ENCODE data around the gene COLEC12. TPM values are rescaled to one million over a fixed set of nuclear protein-coding genes. Genes with fewer than 3 reads are reported as not detected.

COLEC12 gene
- total and polyA plus RNA-seq, 10 of the 15 experiments (the other 5 are each of a cell fraction or from before 2014, with no cell fraction given): 0.04 to 0.05 TPM; not detected in 8

- TF ChIP-seq CREB1 (IDR thresholded peaks at IDR 0.05; ENCODE audit: low read depth) (no peak), RUNX3 (IDR thresholded peaks at IDR 0.05; ENCODE audit: low read length) (no peak), BACH1 (IDR thresholded peaks at IDR 0.05; ENCODE audit: borderline replicate concordance) (no peak), ZNF24 (IDR thresholded peaks at IDR 0.05) (no peak), HCFC1 (IDR thresholded peaks at IDR 0.05; ENCODE audit: low read length) (no peak), DPF2 (IDR thresholded peaks at IDR 0.05) (no peak)
Observed at GRCh38 chr18:334575-335132, 165.8 kb downstream of the COLEC12 start (continued).

GRCh38 chr18:332721-333510 is 167.6 kb downstream of the COLEC12 start:
- Histone ChIP-seq H3K9me3 (replicated peaks; ENCODE audit: control insufficient read depth, insufficient read depth, low read length) (no peaks in the 10 kb centered on the region), H3K36me3 (ENCODE audit: control insufficient read depth in 2 of 2, insufficient read depth in 2 of 2, low read length in 1 of 2) (no peaks in the 10 kb centered on the region), H3K4me3 (no peak overlapping the region), H3K27ac (ENCODE audit: control insufficient read depth, insufficient read depth) (no peak overlapping the region), H4K20me1 (ENCODE audit: control insufficient read depth, insufficient read depth) (no peaks in the 10 kb centered on the region), H3K27me3 (replicated peaks in 1 of 2; ENCODE audit: control insufficient read depth in 2 of 2, insufficient read depth in 2 of 2, low read length in 1 of 2) (no peaks in the 10 kb centered on the region), H3K4me2 (ENCODE audit: control insufficient read depth, insufficient read depth) (no peak overlapping the region), H3K9ac (ENCODE audit: control insufficient read depth, insufficient read depth, low read length) (no peak overlapping the region), H2AFZ (ENCODE audit: control insufficient read depth, low read depth, low read length) (no peak overlapping the region), H3K79me2 (ENCODE audit: control insufficient read depth, insufficient read depth, low read length) (no peaks in the 10 kb centered on the region), H3K4me1 (ENCODE audit: control insufficient read depth, insufficient read depth, low read length) (no peaks in the 10 kb centered on the region)
- DNase-seq (ENCODE audit: low read depth, low spot score) (no peak), ATAC-seq (no peak), FAIRE-seq (no peak)
- in situ Hi-C loops (cut with MboI): no loop called here
- 49% methylated on average over 14 of the region's 14 CpGs for WGBS (ENCODE audit: insufficient coverage, insufficient replicate concordance, low lambda C conversion rate, missing lambda C conversion rate)
- intact Hi-C loops (cut with micrococcal nuclease; ENCODE audit: unreplicated experiment): no loop called here
- ChIA-PET CTCF (no interaction called here), POLR2A (no interaction called here), RAD21 (ENCODE audit: unreplicated experiment) (no interaction called here), SMC1A (ENCODE audit: uncharacterized antibody, unreplicated experiment) (no interaction called here)
- BruUV-seq (replicated peaks): no TSS peak
- TF ChIP-seq SPI1 (IDR thresholded peaks at IDR 0.05; ENCODE audit: borderline replicate concordance, insufficient read depth, low read depth, low read length) (no peak), SMAD5 (IDR thresholded peaks at IDR 0.05; ENCODE audit: low read depth) (no peak), BMI1 (IDR thresholded peaks at IDR 0.05; ENCODE audit: borderline replicate concordance) (no peak)

Data from GM12878 (cell line).